Memory B cell (primary cell): ENCODE results near the gene IQGAP1.
"Not testable (repeated sequence)": the region's sequence is repeated elsewhere in the genome, so short reads cannot be mapped to it uniquely, and the experiment has no call there.

Experiments
- ATAC-seq: fragments of 150-1000 bp; cut with Tn5 transposase; 2 replicates; pipeline ENCODE4 v1.10.0; 2021; ENCODE audit warnings: low read depth, mild to moderate bottlenecking, moderate library complexity
- DNase-seq, 2 donors: peaks; one replicate each; pipeline ENCODE4 v3.0.0; 2022; ENCODE audit warnings: low spot score in 2 of 2
- H3K27ac Mint-ChIP-seq: one replicate; pipeline ENCODE4 v1.8.0; 2022; ENCODE audit warnings: mild to moderate bottlenecking, moderate library complexity, mixed read lengths
- H3K27me3 Mint-ChIP-seq: one replicate; pipeline ENCODE4 v1.8.0; 2022; ENCODE audit warnings: mixed read lengths
- H3K36me3 Mint-ChIP-seq: one replicate; pipeline ENCODE4 v1.8.0; 2022; ENCODE audit warnings: mild to moderate bottlenecking, mixed read lengths
- H3K4me1 Mint-ChIP-seq: one replicate; pipeline ENCODE4 v1.8.0; 2022; ENCODE audit warnings: mixed read lengths
- H3K4me3 Mint-ChIP-seq: one replicate; pipeline ENCODE4 v1.8.0; 2022; ENCODE audit warnings: mild to moderate bottlenecking, moderate library complexity, mixed read lengths
- H3K9me3 Mint-ChIP-seq: one replicate; pipeline ENCODE4 v1.8.0; 2022; ENCODE audit warnings: mixed read lengths

Gene IQGAP1, protein sequence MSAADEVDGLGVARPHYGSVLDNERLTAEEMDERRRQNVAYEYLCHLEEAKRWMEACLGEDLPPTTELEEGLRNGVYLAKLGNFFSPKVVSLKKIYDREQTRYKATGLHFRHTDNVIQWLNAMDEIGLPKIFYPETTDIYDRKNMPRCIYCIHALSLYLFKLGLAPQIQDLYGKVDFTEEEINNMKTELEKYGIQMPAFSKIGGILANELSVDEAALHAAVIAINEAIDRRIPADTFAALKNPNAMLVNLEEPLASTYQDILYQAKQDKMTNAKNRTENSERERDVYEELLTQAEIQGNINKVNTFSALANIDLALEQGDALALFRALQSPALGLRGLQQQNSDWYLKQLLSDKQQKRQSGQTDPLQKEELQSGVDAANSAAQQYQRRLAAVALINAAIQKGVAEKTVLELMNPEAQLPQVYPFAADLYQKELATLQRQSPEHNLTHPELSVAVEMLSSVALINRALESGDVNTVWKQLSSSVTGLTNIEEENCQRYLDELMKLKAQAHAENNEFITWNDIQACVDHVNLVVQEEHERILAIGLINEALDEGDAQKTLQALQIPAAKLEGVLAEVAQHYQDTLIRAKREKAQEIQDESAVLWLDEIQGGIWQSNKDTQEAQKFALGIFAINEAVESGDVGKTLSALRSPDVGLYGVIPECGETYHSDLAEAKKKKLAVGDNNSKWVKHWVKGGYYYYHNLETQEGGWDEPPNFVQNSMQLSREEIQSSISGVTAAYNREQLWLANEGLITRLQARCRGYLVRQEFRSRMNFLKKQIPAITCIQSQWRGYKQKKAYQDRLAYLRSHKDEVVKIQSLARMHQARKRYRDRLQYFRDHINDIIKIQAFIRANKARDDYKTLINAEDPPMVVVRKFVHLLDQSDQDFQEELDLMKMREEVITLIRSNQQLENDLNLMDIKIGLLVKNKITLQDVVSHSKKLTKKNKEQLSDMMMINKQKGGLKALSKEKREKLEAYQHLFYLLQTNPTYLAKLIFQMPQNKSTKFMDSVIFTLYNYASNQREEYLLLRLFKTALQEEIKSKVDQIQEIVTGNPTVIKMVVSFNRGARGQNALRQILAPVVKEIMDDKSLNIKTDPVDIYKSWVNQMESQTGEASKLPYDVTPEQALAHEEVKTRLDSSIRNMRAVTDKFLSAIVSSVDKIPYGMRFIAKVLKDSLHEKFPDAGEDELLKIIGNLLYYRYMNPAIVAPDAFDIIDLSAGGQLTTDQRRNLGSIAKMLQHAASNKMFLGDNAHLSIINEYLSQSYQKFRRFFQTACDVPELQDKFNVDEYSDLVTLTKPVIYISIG (N-terminal part only)

DNA sequence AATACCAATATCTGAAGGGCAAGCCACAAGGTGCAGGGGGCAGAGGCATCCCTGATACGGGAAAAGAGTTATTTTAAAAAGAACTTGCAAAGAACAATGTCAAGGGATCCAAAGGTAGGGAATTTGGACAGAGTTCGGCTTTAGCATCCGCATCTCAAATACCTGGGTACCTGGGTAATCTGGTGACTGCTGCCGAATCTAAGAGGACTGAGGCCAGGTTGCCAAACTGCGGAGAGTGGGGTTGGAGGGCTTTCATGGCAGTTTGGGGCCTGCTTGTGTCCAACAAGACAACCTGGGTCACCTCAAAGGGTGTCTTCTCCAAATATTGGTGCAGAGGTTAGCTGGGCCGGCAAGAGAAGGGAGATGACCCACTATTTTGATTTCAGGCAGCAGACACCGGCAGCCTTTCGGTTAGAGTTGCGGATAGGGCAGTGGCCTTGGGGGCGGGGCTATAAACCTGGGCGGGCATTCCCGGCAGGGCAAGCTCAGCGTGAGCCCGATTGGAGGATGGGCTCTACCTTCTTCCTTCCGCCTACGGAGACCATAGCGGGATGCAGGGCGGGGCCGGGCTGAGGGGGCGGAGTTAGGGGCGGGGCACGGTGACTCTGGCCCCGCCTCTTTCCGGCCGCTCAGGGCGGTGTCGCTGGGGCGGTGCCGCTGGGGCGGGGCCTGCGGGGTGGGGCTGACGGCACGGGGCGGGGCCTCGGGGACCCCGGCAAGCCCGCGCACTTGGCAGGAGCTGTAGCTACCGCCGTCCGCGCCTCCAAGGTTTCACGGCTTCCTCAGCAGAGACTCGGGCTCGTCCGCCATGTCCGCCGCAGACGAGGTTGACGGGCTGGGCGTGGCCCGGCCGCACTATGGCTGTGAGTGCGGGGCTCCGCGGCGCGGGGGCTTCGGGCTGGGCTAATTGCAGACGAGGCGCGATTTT is at the start of gene IQGAP1:
TSS of gene IQGAP1 (plus strand) at position 709 of the 928 bp plus-strand sequence. CDS start at position 809, 100 bp downstream.
- no peaks in the 10 kb centered on the region for H3K27me3 Mint-ChIP-seq
- ATAC-seq (peak; percentile 83), DNase-seq (peak; percentile 86 to 95)
- peaks cover 35% of the 10 kb centered on the region for H3K4me1 Mint-ChIP-seq
- H3K9me3 Mint-ChIP-seq: no peaks in the 10 kb centered on the region
- H3K36me3 Mint-ChIP-seq: peaks cover 15% of the 10 kb centered on the region
- peak within 1 kb of the TSS; percentile 93 for H3K4me3 Mint-ChIP-seq
- peak within 1 kb of the TSS; percentile 92 for H3K27ac Mint-ChIP-seq

DNA sequence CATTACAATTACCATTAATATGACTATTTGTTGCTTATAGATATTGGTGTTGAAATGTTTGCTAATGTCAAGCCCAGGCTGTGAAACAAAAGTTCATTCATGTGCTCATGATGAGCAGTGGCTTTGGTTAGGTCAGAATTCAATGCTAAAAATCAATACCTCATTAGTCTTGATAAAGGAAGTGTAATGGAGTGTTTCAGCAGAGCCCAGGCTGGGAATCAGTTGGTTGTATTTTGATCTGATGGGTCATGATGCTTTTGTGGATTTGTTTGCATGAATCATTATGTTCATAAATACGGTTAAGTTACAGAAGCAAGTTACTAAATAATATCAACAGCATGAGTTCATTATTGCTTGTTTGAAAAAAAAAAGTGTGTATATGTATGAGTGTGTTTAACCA is 49.5 kb upstream of the IQGAP1 start:
- H3K4me3 Mint-ChIP-seq: no peak overlapping the region
- no peaks in the 10 kb centered on the region for H3K9me3 Mint-ChIP-seq
- no peaks in the 10 kb centered on the region for H3K27me3 Mint-ChIP-seq
- ATAC-seq (no peak), DNase-seq (no peak)
- H3K27ac Mint-ChIP-seq: no peak overlapping the region
- H3K4me1 Mint-ChIP-seq: peaks cover 11% of the 10 kb centered on the region
- no peaks in the 10 kb centered on the region for H3K36me3 Mint-ChIP-seq

DNA sequence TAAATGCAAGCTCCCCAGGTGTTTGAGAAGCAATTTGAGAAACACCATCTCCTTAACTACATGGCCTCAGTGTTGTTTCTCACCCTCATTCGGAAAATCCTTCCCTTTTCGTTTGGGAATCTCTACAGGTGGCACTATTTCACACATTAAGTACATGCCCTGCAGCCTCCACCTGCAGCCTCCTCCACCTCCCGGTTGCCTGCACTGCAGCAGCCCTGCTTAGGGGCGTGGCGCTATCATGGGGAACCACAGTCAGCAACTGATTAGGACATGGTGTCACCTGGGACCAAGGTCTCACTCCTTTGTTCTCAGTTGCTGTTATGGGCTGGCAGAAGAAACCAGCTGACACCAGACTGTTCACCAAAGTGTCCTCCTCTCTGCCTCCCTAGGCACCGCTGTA is 47.7 kb upstream of the IQGAP1 start:
- Mint-ChIP-seq H3K4me3 (no peak overlapping the region), H3K4me1 (peaks cover 14% of the 10 kb centered on the region), H3K27ac (no peak overlapping the region), H3K9me3 (no peaks in the 10 kb centered on the region), H3K36me3 (no peaks in the 10 kb centered on the region), H3K27me3 (no peaks in the 10 kb centered on the region)
- ATAC-seq (no peak), DNase-seq (no peak)

DNA sequence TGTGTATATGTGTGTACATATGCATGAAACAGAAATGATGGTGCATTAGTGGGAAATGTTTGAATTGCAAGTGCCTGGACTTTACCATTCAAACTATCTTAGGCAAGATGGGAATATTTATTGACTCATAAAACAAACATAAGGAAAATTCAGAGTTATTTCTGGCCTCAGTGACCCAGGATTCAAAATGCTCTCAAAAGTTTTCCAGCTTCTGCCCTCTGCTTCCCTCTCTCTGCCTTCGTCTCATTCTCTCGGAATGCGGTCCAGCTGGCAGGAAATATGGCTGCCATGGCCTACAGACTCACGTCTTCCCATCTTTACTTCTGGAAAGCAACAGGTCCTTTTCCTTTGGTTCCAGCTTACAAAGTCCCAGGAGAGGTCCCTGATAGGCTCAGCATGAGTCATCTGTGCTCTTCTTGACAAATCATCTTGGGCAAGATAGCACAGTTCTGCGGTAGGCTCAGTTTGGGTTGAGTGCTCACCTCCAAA is 44.7 kb upstream of the IQGAP1 start:
- H3K36me3 Mint-ChIP-seq: no peaks in the 10 kb centered on the region
- no peaks in the 10 kb centered on the region for H3K9me3 Mint-ChIP-seq
- H3K4me1 Mint-ChIP-seq: peaks cover 9% of the 10 kb centered on the region
- no peaks in the 10 kb centered on the region for H3K27me3 Mint-ChIP-seq
- ATAC-seq: no peak
- no peak overlapping the region for H3K27ac Mint-ChIP-seq
- no peak for DNase-seq
- no peak overlapping the region for H3K4me3 Mint-ChIP-seq

DNA sequence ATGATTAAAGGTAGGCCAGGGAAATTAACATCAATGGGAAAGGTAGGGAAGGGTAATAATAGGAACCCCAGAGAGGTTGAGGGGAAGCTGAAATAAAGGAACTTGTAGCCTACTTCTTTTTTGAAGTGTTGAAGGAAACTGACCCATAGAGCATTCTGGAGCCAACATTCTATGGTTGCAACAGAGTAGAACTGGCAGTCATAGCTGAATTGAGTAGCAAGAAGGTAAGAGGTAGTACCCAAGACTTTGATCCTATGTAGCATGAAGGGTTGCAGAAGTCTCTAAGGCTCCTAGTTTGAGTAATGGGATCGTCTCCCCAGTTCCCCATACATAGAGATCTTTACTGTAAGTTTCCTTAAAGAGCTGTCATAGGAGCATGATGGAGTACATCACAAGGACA is 43.4 kb upstream of the IQGAP1 start:
- Mint-ChIP-seq H3K27ac (no peak overlapping the region), H3K4me1 (peaks cover 9% of the 10 kb centered on the region), H3K36me3 (no peaks in the 10 kb centered on the region), H3K27me3 (no peaks in the 10 kb centered on the region), H3K4me3 (no peak overlapping the region), H3K9me3 (no peaks in the 10 kb centered on the region)
- ATAC-seq: no peak
- DNase-seq: no peak

DNA sequence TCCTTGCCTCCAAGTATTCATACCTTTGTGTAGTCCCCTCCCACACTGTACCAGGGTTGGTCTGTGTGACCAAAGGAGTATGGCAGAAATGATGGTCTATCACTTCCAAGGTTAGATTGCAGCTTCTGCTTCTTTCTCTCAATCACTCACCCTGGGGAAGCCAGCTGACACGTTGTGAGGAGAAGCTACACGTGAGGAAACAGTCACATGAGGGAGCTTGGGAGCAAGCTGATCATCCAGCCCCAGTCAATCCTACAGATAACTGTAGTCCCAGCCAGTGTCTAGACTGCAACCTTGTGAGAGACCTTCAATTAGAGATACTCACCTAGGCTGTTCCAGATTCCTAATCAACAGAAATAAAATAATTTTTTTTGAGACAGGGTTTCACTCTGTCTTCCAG is 42.2 kb upstream of the IQGAP1 start:
- Mint-ChIP-seq H3K9me3 (no peaks in the 10 kb centered on the region), H3K27me3 (no peaks in the 10 kb centered on the region), H3K4me1 (peaks cover 9% of the 10 kb centered on the region), H3K4me3 (no peak overlapping the region), H3K27ac (no peak overlapping the region), H3K36me3 (no peaks in the 10 kb centered on the region)
- DNase-seq (no peak), ATAC-seq (no peak)

DNA sequence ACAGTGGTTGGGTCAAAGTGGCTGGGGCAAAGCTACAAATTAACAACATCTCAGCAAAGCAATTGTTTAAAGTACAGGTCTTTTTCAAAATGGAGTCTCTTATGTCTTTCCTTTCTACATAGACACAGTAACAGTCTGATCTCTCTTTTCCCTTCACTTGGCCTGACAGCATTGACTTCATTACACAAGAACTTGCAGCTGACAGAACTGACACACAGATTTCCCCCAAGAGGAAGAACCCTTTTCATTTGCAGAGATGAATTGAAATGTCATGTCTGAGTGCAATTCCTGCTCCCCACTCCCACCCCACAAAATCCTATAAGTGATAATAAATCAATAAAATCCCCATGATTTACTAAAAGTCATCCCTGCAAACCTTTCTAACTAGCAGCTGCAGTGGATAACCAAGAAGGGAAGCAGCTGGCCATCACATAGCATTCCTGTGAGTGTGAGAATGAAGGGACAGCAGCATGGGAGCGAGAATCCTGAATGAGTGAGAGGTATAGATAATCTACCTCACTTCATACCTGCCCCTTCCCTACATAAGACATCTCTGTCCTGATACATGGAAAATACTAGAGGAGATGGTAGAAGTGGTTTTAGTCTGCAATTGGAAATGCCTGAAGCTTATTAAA is 40.5 kb upstream of the IQGAP1 start:
- H3K27ac Mint-ChIP-seq, H3K27me3 Mint-ChIP-seq, H3K9me3 Mint-ChIP-seq, DNase-seq, H3K4me3 Mint-ChIP-seq, ATAC-seq, H3K36me3 Mint-ChIP-seq: not testable (repeated sequence)
- H3K4me1 Mint-ChIP-seq: peaks cover 10% of the 10 kb centered on the region

DNA sequence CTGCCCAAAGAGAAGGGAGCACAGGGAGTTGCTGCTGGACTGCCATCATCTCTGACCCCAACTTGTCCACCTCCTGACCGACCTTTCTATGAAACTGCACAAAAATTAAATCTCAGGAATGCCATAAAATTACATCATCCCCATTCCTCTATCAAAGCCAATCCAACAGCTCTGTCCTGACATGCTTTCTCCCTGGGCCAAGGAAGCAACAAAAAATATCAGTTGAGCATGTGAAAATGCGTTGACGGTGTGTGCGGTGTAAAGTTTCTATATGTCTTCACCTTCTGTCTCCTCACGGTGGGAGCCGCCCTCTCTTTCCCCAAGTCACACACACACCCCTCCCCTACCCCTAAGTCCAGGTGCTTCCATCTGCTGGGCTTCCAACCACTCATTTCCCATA is 39.6 kb upstream of the IQGAP1 start:
- DNase-seq: no peak
- no peak overlapping the region for H3K27ac Mint-ChIP-seq
- H3K36me3 Mint-ChIP-seq: no peaks in the 10 kb centered on the region

GRCh38 chr15:90349072-90349471 is 39.0 kb upstream of the IQGAP1 start:
- H3K27ac Mint-ChIP-seq: no peak overlapping the region
- no peaks in the 10 kb centered on the region for H3K27me3 Mint-ChIP-seq
- ATAC-seq (no peak), DNase-seq (no peak)
- H3K4me1 Mint-ChIP-seq: peaks cover 9% of the 10 kb centered on the region
- H3K36me3 Mint-ChIP-seq: no peaks in the 10 kb centered on the region
- H3K4me3 Mint-ChIP-seq: no peak overlapping the region
- no peaks in the 10 kb centered on the region for H3K9me3 Mint-ChIP-seq

More for the DNA sequence above, 39.6 kb upstream of the IQGAP1 start:
- no peaks in the 10 kb centered on the region for H3K9me3 Mint-ChIP-seq
- H3K27me3 Mint-ChIP-seq: no peaks in the 10 kb centered on the region
- peaks cover 9% of the 10 kb centered on the region for H3K4me1 Mint-ChIP-seq
- no peak for ATAC-seq
- no peak overlapping the region for H3K4me3 Mint-ChIP-seq

DNA sequence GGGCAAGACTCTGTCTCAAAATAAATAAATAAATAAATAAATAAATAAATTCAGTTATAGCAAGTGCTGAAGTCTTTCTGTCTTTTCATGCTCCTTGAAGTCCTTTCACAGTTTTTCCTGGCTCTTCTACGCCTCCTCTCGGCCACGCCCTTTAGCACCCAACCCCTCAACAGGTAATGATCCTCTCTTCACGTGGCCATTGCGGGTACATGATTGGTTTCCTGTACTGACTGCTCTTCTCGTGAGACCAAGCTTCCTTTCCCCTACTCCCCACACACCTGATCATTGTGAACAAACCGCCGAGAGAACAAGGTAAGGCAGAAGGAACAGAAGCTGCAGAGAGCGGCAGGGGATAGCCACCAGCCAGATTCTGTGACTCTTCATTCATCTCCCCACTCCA is 38.2 kb upstream of the IQGAP1 start:
- H3K36me3 Mint-ChIP-seq: no peaks in the 10 kb centered on the region
- no peaks in the 10 kb centered on the region for H3K27me3 Mint-ChIP-seq
- DNase-seq (no peak), ATAC-seq (no peak)
- no peak overlapping the region for H3K4me3 Mint-ChIP-seq
- H3K4me1 Mint-ChIP-seq: peaks cover 6% of the 10 kb centered on the region
- H3K9me3 Mint-ChIP-seq: no peaks in the 10 kb centered on the region
- no peak overlapping the region for H3K27ac Mint-ChIP-seq

DNA sequence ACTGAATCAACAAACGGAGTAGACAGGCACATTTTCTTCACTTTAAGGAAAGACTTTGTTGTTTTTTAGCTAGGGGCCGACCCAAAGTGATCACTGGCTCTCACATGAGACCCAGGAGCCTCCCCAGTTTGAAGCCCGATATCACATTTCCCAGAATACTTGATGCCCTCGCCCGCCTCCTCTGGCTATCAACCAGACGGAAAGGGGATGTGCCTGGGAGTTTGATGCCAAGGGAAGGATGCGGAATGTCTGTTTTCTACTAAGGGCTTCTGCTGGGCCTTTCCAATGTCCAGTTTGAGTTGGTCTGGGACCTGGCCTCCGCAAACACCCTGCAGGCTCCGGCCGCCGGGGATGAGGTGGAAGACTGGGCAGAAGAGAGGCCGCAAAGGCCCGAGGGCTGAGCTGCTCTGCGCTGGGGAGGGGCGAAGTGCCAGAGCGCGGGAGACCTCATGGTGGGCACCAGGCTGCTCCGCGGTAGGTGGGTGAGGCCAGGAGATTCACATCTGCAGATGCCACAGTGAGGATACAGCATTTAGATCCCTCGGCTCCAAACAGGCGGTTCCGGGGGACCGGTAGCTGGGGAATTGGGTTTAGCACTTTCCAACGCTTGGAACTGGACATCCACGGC is 36.4 kb upstream of the IQGAP1 start:
- Mint-ChIP-seq H3K27me3 (no peaks in the 10 kb centered on the region), H3K4me3 (peak overlapping the region; percentile 89), H3K4me1 (peaks cover 4% of the 10 kb centered on the region), H3K9me3 (no peaks in the 10 kb centered on the region), H3K36me3 (no peaks in the 10 kb centered on the region), H3K27ac (peak overlapping the region; percentile 65)
- no peak for DNase-seq
- ATAC-seq: no peak
